ENCODE measurements around the gene NFATC1. TPM values are rescaled to one million over a fixed set of nuclear protein-coding genes. Genes with fewer than 3 reads are reported as not detected.
A peak's percentile ranks its signal among the peaks of the same experiment; 100 is the strongest.

NFATC1 gene
- total RNA-seq, 1 donor from 2014 or later: 5.6 TPM

- H3K4me3 Mint-ChIP-seq (ENCODE audit: low read depth): no peak overlapping the region
- no peaks in the 10 kb centered on the region for H3K4me1 Mint-ChIP-seq (ENCODE audit: low read depth)
- no peaks in the 10 kb centered on the region for H3K9me3 Mint-ChIP-seq (ENCODE audit: low read depth)
- no peak overlapping the region for H3K27ac Mint-ChIP-seq
- H3K36me3 Mint-ChIP-seq (ENCODE audit: insufficient read depth): peaks cover 9% of the 10 kb centered on the region
- TF ChIP-seq, protein P1, sequence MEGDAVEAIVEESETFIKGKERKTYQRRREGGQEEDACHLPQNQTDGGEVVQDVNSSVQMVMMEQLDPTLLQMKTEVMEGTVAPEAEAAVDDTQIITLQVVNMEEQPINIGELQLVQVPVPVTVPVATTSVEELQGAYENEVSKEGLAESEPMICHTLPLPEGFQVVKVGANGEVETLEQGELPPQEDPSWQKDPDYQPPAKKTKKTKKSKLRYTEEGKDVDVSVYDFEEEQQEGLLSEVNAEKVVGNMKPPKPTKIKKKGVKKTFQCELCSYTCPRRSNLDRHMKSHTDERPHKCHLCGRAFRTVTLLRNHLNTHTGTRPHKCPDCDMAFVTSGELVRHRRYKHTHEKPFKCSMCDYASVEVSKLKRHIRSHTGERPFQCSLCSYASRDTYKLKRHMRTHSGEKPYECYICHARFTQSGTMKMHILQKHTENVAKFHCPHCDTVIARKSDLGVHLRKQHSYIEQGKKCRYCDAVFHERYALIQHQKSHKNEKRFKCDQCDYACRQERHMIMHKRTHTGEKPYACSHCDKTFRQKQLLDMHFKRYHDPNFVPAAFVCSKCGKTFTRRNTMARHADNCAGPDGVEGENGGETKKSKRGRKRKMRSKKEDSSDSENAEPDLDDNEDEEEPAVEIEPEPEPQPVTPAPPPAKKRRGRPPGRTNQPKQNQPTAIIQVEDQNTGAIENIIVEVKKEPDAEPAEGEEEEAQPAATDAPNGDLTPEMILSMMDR (IDR thresholded peaks at IDR 0.05; ENCODE audit: unreplicated experiment): no peak
- no peaks in the 10 kb centered on the region for H3K27me3 Mint-ChIP-seq
- no peak for DNase-seq (ENCODE audit: low spot score, unreplicated experiment)
Measured at GRCh38 chr18:79354350-79354749, 41.4 kb upstream of the NFATC1 start.

- Mint-ChIP-seq H3K4me3 (ENCODE audit: low read depth) (no peak overlapping the region), H3K9me3 (ENCODE audit: low read depth) (no peaks in the 10 kb centered on the region), H3K4me1 (ENCODE audit: low read depth) (no peaks in the 10 kb centered on the region), H3K36me3 (ENCODE audit: insufficient read depth) (peaks cover 14% of the 10 kb centered on the region), H3K27me3 (no peaks in the 10 kb centered on the region), H3K27ac (no peak overlapping the region)
- TF ChIP-seq, protein P1 (IDR thresholded peaks at IDR 0.05; ENCODE audit: unreplicated experiment): no peak
- no peak for DNase-seq (ENCODE audit: low spot score, unreplicated experiment)
Measured at GRCh38 chr18:79355433-79356335, 40.0 kb upstream of the NFATC1 start.

DNA sequence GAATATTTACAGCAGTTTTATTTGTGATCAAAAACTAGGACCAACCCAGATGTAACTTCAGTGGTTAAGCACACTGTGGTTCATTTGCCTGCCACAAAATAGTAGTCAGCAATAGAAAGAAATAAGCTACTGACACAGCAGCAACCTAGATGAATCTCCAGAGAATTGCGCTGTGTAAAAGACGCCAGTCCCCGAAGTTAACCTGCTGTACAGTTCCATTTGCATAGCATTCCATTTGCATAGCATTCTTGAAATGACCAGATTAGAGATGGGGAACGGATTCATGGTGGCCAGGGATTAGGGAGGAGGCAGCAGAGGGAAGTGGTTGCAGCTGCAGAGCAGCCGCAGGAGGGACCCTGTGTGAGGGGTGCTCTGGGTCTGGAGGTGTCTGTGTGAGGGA lies 39.3 kb upstream of the NFATC1 start:
- TF ChIP-seq, protein P1 (IDR thresholded peaks at IDR 0.05; ENCODE audit: unreplicated experiment): no peak
- Mint-ChIP-seq H3K27ac (peak overlapping the region; percentile 89), H3K27me3 (no peaks in the 10 kb centered on the region), H3K9me3 (ENCODE audit: low read depth) (no peaks in the 10 kb centered on the region), H3K36me3 (ENCODE audit: insufficient read depth) (peaks cover 18% of the 10 kb centered on the region), H3K4me1 (ENCODE audit: low read depth) (no peaks in the 10 kb centered on the region), H3K4me3 (ENCODE audit: low read depth) (no peak overlapping the region)
- no peak for DNase-seq (ENCODE audit: low spot score, unreplicated experiment)

DNA sequence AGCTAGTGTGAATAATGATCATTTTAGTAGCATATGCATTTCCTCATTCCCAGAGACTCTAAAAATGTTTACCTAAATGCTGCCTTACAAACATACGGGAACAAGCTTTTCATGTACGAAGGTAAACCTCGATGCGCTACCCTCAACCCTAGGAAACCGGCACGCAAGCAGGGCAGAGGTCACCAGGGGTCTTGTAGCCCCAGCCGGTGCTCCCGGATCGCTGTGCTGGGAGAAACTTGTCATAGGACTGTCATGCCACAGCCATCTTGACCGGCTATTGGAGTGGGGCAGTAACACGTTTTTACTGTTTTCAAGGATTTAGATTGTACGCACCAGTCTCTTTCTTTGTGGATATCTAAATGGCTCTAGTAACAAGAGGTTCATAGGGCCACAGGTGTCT lies 34.8 kb upstream of the NFATC1 start:
- Mint-ChIP-seq H3K4me1 (ENCODE audit: low read depth) (no peaks in the 10 kb centered on the region), H3K27ac (no peak overlapping the region), H3K9me3 (ENCODE audit: low read depth) (peaks cover 5% of the 10 kb centered on the region), H3K27me3 (no peaks in the 10 kb centered on the region), H3K4me3 (ENCODE audit: low read depth) (no peak overlapping the region), H3K36me3 (ENCODE audit: insufficient read depth) (peaks cover 34% of the 10 kb centered on the region)
- no peak for DNase-seq (ENCODE audit: low spot score, unreplicated experiment)
- TF ChIP-seq, protein P1 (IDR thresholded peaks at IDR 0.05; ENCODE audit: unreplicated experiment): no peak

DNA sequence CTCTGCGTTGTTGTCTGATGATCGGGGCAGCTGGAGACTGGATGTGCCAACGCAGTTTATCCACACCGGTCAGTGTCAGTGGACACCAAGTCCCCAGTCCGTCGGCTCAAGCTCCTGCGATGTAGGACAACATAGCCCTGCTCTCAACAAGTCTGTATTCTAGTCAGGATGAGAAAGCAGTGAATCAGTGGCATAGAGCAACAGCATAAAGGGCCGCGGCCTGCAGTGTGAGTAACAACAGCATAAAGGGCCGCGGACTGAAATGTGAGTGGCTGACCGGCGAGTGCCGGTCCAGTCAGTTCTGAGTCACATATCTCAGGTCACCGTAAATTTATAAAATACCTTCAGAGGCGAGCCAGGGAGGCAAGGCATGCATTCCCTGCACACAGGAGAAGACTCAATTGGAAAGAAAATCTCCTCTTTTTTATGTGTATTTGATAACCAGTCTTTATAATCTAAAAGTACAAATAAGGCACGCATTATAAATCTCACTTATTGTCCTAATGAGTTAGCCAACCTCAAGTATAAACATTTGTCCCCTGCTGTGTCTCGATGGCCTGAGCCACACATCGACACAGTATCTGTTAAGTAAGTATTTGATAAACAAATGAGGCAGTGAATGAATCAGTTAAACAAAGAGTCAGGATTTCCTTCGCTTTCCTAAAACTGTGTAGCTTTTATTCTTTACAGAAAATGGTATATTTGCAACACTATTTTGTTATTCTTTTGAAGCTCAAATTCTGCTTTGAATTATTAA lies 33.8 kb upstream of the NFATC1 start:
- peaks cover 5% of the 10 kb centered on the region for H3K9me3 Mint-ChIP-seq (ENCODE audit: low read depth)
- no peak overlapping the region for H3K27ac Mint-ChIP-seq
- DNase-seq (ENCODE audit: low spot score, unreplicated experiment): no peak
- H3K4me3 Mint-ChIP-seq (ENCODE audit: low read depth): no peak overlapping the region
- TF ChIP-seq, protein P1 (IDR thresholded peaks at IDR 0.05; ENCODE audit: unreplicated experiment): no peak
- H3K27me3 Mint-ChIP-seq: no peaks in the 10 kb centered on the region
- H3K36me3 Mint-ChIP-seq (ENCODE audit: insufficient read depth): peaks cover 36% of the 10 kb centered on the region
- H3K4me1 Mint-ChIP-seq (ENCODE audit: low read depth): no peaks in the 10 kb centered on the region

Data from progenitor cell of endocrine pancreas (in vitro differentiated cells).